GM21723 (cell line): ENCODE results near the gene ID4.
"Not testable (repeated sequence)": the region's sequence is repeated elsewhere in the genome, so short reads cannot be mapped to it uniquely, and the experiment has no call there.

Source experiments
- ATAC-seq: cut with Tn5 transposase; IDR thresholded peaks from one replicate; pipeline ENCODE4 v1.9.1; 2021; ENCODE audit warnings: mild to moderate bottlenecking, moderate library complexity; ENCODE audit not compliant: unreplicated experiment

ID4 gene

GRCh38 chr6:19831358-19831757 is 5.8 kb upstream of the ID4 start:
- ATAC-seq, result no peak

GRCh38 chr6:19833947-19834346 is 3.2 kb upstream of the ID4 start:
- no peak for ATAC-seq

- no peak for ATAC-seq
Observed at GRCh38 chr6:19834858-19835257, 2.3 kb upstream of the ID4 start.

- no peak for ATAC-seq
Observed at GRCh38 chr6:19835605-19836004, 1.6 kb upstream of the ID4 start.

GRCh38 chr6:19837511-19838441 is 606 bp downstream of the ID4 start:
- ATAC-seq, result no peak

- ATAC-seq, result no peak
Observed at GRCh38 chr6:19838442-19839236, 1.5 kb downstream of the ID4 start.

- no peak for ATAC-seq
Observed at GRCh38 chr6:19839237-19839546, 2.0 kb downstream of the ID4 start.

GRCh38 chr6:19839788-19840187 is 2.6 kb downstream of the ID4 start:
- no peak for ATAC-seq

GRCh38 chr6:19841181-19841580 is 4.0 kb downstream of the ID4 start:
- ATAC-seq, result no peak

GRCh38 chr6:19842030-19842615 is 5.0 kb downstream of the ID4 start:
- no peak for ATAC-seq

GRCh38 chr6:19844689-19845088 is 7.5 kb downstream of the ID4 start:
- no peak for ATAC-seq

- ATAC-seq, result no peak
Observed at GRCh38 chr6:19845266-19846041, 8.3 kb downstream of the ID4 start.

GRCh38 chr6:19848465-19849029 is 11.4 kb downstream of the ID4 start:
- no peak for ATAC-seq

GRCh38 chr6:19849196-19849595 is 12.0 kb downstream of the ID4 start:
- no peak for ATAC-seq

GRCh38 chr6:19849755-19850154 is 12.6 kb downstream of the ID4 start:
- no peak for ATAC-seq

- no peak for ATAC-seq
Observed at GRCh38 chr6:19851241-19852089, 14.3 kb downstream of the ID4 start.

GRCh38 chr6:19852090-19852457 is 14.9 kb downstream of the ID4 start:
- ATAC-seq, result no peak

GRCh38 chr6:19852927-19853326 is 15.8 kb downstream of the ID4 start:
- ATAC-seq, result no peak

GRCh38 chr6:19854421-19855015 is 17.3 kb downstream of the ID4 start:
- ATAC-seq, result not testable (repeated sequence)
